ENCODE data around the gene CEP78. TPM values are rescaled to one million over a fixed set of nuclear protein-coding genes. Genes with fewer than 3 reads are reported as not detected.

The CEP78 gene
- total RNA-seq, 1 experiment from 2014 or later: 38.2 TPM

Small RNA genes within 50 kb of the gene (small RNA-seq; reads per million reads assigned to genes)
- gene AL353705.4: 0.16 reads per million

Other genes with a start within 250 kb of the CEP78 start
- gene GNAQ, start 204.3 kb upstream of the CEP78 start, total RNA-seq (2014; rRNA removed; shearing (Covaris generic); ENCODE audit: low replicate concordance): not detected in 2 replicates
- 114 and 173 TPM in 2 replicates for gene PSAT1, start 61.0 kb downstream of the CEP78 start, total RNA-seq (2014; rRNA removed; shearing (Covaris generic); ENCODE audit: low replicate concordance)